Measurements from ENCODE around the gene MS4A4A.

MS4A4A gene

GRCh38 chr11:60339356-60339755, 58.9 kb downstream of the MS4A4A start:
- H3K27ac ChIP-seq: no peak overlapping the region
- TF ChIP-seq, protein P1, sequence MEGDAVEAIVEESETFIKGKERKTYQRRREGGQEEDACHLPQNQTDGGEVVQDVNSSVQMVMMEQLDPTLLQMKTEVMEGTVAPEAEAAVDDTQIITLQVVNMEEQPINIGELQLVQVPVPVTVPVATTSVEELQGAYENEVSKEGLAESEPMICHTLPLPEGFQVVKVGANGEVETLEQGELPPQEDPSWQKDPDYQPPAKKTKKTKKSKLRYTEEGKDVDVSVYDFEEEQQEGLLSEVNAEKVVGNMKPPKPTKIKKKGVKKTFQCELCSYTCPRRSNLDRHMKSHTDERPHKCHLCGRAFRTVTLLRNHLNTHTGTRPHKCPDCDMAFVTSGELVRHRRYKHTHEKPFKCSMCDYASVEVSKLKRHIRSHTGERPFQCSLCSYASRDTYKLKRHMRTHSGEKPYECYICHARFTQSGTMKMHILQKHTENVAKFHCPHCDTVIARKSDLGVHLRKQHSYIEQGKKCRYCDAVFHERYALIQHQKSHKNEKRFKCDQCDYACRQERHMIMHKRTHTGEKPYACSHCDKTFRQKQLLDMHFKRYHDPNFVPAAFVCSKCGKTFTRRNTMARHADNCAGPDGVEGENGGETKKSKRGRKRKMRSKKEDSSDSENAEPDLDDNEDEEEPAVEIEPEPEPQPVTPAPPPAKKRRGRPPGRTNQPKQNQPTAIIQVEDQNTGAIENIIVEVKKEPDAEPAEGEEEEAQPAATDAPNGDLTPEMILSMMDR (conservative IDR thresholded peaks at IDR 0.05): no peak

- H3K27ac ChIP-seq: no peak overlapping the region
Measured at GRCh38 chr11:60343094-60343704, 62.7 kb downstream of the MS4A4A start.

GRCh38 chr11:60344146-60344545, 63.7 kb downstream of the MS4A4A start:
- no peak overlapping the region for H3K27ac ChIP-seq
- TF ChIP-seq, protein P1 (conservative IDR thresholded peaks at IDR 0.05): no peak

More at GRCh38 chr11:60343094-60343704, 62.7 kb downstream of the MS4A4A start:
- TF ChIP-seq, protein P1 (conservative IDR thresholded peaks at IDR 0.05): peak; percentile 75

- TF ChIP-seq, protein P1 (conservative IDR thresholded peaks at IDR 0.05): peak; percentile 51
Measured at GRCh38 chr11:60345489-60345888, 65.0 kb downstream of the MS4A4A start.

GRCh38 chr11:60347084-60347797, 66.8 kb downstream of the MS4A4A start:
- H3K27ac ChIP-seq: no peak overlapping the region
- TF ChIP-seq, protein P1 (conservative IDR thresholded peaks at IDR 0.05): no peak

More at GRCh38 chr11:60345489-60345888, 65.0 kb downstream of the MS4A4A start:
- no peak overlapping the region for H3K27ac ChIP-seq

- TF ChIP-seq, protein P1 (conservative IDR thresholded peaks at IDR 0.05): no peak
- H3K27ac ChIP-seq: no peak overlapping the region
Measured at GRCh38 chr11:60348116-60348515, 67.7 kb downstream of the MS4A4A start.

DNA sequence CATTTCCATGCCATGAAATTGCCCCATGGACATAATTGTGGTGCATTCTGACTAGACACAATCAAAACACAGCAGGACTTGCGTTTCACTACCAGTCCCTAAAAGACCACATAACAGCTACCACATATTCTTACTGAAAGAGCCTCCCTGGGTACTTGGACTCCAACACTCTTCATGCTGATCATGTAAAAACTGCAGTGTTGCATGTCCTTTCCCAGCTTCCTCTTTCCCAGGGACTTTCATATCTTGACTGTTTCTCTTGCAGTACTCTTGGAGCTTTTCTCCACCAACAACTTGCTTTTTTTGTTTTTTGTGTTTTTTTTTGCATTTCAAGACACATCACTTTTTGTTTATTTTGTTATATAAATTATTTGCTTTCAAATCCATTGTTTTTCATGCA, 69.5 kb downstream of the MS4A4A start:
- TF ChIP-seq, protein P1 (conservative IDR thresholded peaks at IDR 0.05): no peak
- H3K27ac ChIP-seq: no peak overlapping the region
